Stimulated activated naive CD4-positive, alpha-beta T cell treated with Interleukin-2 at 50 U/mL for 16 hours (primary cell): ENCODE measurements around the gene HPSE2.
"Not testable (repeated sequence)": the region's sequence is repeated elsewhere in the genome, so short reads cannot be mapped to it uniquely, and the experiment has no call there.

Experiments used
- DNase-seq: peaks from one replicate; lab custom pipeline; 2025; lab: John Stamatoyannopoulos, UW

HPSE2 gene

GRCh38 chr10:99161165-99161564 is 74.5 kb downstream of the HPSE2 start:
- DNase-seq, result no peak

GRCh38 chr10:99143651-99144050 is 92.0 kb downstream of the HPSE2 start:
- no peak for DNase-seq

GRCh38 chr10:99143011-99143410 is 92.6 kb downstream of the HPSE2 start:
- DNase-seq, result no peak

- not testable (repeated sequence) for DNase-seq
These were observed 102.8 kb downstream of the HPSE2 start for GRCh38 chr10:99132897-99133296.

GRCh38 chr10:99125879-99126278 is 109.8 kb downstream of the HPSE2 start:
- no peak for DNase-seq

- no peak for DNase-seq
These were observed 111.3 kb downstream of the HPSE2 start for GRCh38 chr10:99124376-99124775.

GRCh38 chr10:99123851-99124250 is 111.8 kb downstream of the HPSE2 start:
- DNase-seq, result no peak

- no peak for DNase-seq
These were observed 112.3 kb downstream of the HPSE2 start for GRCh38 chr10:99123336-99123735.

- no peak for DNase-seq
These were observed 116.3 kb downstream of the HPSE2 start for GRCh38 chr10:99119258-99119748.

GRCh38 chr10:99115703-99116102 is 119.9 kb downstream of the HPSE2 start:
- no peak for DNase-seq

- DNase-seq, result no peak
These were observed 150.3 kb downstream of the HPSE2 start for GRCh38 chr10:99085358-99085757.

- DNase-seq, result no peak
These were observed 151.5 kb downstream of the HPSE2 start for GRCh38 chr10:99084161-99084560.

- no peak for DNase-seq
These were observed 155.2 kb downstream of the HPSE2 start for GRCh38 chr10:99080275-99080945.

GRCh38 chr10:99062591-99062990 is 173.1 kb downstream of the HPSE2 start:
- no peak for DNase-seq

GRCh38 chr10:99058762-99059161 is 176.9 kb downstream of the HPSE2 start:
- no peak for DNase-seq

- no peak for DNase-seq
These were observed 177.5 kb downstream of the HPSE2 start for GRCh38 chr10:99057936-99058690.

GRCh38 chr10:99045671-99046070 is 190.0 kb downstream of the HPSE2 start:
- no peak for DNase-seq

GRCh38 chr10:99042051-99042771 is 193.4 kb downstream of the HPSE2 start:
- no peak for DNase-seq

GRCh38 chr10:99041468-99041867 is 194.2 kb downstream of the HPSE2 start:
- DNase-seq, result no peak

- no peak for DNase-seq
These were observed 221.8 kb downstream of the HPSE2 start for GRCh38 chr10:99013885-99014284.

- no peak for DNase-seq
These were observed 225.4 kb downstream of the HPSE2 start for GRCh38 chr10:99010286-99010685.

- no peak for DNase-seq
These were observed 227.6 kb downstream of the HPSE2 start for GRCh38 chr10:99008054-99008453.

GRCh38 chr10:99007457-99007856 is 228.2 kb downstream of the HPSE2 start:
- DNase-seq, result no peak
